NT2/D1 (cell line): ENCODE results near the gene ACOX1.

ENCODE experiments used
- SUZ12 ChIP-seq: IDR thresholded peaks from 2 replicates; pipeline ENCODE4 v1.6.1; 2011; ENCODE audit not compliant: insufficient read length, insufficient read depth; ENCODE audit errors: extremely low read depth
- YY1 ChIP-seq: IDR thresholded peaks from 2 replicates; pipeline ENCODE4 v1.6.1; 2011; ENCODE audit not compliant: insufficient read length, insufficient read depth
- ZNF274 ChIP-seq: IDR thresholded peaks from 2 replicates; pipeline ENCODE4 v1.6.1; 2011; ENCODE audit warnings: mild to moderate bottlenecking, low read depth, low read length

DNA sequence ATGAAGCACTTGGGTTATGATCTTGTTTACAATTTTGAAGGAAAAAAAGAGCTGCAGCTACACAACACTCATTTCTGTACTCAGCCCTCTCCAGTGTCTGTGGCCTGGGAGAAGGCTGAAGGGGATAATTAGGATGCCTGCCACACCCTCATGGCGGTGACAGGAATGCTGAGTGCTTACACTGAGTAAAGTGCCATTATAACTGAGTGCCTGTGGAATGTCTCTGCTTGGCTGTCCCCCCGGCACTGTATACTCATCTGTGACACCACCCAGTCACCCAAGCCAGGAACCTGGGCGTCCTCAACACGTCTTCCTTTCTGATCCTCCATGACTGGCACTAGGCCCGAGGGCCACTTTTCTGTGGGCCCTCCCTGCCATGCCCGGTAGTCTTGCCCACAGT, 70.8 kb downstream of the ACOX1 start:
- TF ChIP-seq ZNF274 (no peak), YY1 (no peak), SUZ12 (no peak)
